ENCODE measurements around the gene YKT6.

YKT6 gene

DNA sequence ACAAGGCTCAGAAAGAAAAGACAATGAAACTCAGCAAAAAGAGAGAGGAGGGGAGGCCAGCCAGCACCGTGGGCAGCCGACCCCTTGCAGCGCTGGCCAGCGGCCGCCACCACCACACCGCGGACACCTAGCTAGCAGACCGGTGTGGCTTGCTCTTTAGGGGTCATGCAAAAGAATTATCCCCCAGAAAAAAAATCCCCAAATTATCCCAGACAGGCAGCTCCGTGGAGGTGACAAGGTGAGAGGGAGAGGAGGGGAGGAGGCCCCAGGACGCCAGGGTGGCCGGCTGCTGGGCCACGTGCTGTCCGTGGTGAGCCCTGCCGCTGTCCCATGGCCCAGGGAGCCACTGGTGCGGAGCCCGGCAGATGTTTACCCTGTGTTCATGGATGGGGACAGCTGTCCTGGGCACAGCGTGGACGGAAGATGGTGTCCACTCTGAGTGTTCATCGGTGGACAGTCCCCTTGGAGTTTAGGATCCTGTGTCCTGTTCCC lies 16.5 kb downstream of the YKT6 start:
- ATAC-seq, result no peak
- H3K27me3 Mint-ChIP-seq, result no peaks in the 10 kb centered on the region

DNA sequence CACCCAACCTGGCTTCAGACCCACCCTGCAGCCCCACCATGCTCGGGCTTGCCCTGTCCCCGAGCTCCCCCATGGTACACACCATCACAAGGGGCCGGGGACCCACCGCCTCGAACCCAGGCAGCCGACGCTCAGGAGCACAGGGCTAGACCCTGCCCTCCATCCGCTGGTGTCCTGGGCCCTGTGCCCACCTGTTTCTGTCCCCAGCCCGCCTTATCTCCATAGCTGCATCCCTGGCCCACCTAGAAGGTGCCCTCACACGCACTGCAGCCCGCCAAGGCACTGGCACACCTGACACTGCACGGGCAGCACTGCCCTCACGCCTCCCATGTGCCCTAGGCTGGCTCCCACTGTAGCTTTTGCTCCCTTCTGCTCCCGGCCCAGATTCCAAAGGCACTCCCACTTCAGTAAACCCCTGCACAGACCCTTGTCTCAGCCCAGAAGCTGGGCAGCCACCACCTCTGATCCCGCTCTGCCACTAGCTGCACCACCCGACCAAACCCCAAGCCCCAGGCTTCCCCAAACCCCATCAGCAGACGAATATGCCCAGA lies 17.1 kb downstream of the YKT6 start:
- no peaks in the 10 kb centered on the region for H3K9me3 Mint-ChIP-seq
- H3K27me3 Mint-ChIP-seq, result no peaks in the 10 kb centered on the region
- DNase-seq (no peak), ATAC-seq (no peak)
- H3K4me1 Mint-ChIP-seq, result peaks cover 7% of the 10 kb centered on the region
- H3K27ac Mint-ChIP-seq, result peak overlapping the region in 1 of 2 donors; percentile 78
- no peak overlapping the region for H3K4me3 Mint-ChIP-seq

More for the DNA sequence above, 16.5 kb downstream of the YKT6 start:
- Mint-ChIP-seq H3K4me1 (peaks cover 7% of the 10 kb centered on the region), H3K4me3 (no peak overlapping the region), H3K27ac (no peak overlapping the region), H3K9me3 (no peaks in the 10 kb centered on the region)
- DNase-seq, result no peak

DNA sequence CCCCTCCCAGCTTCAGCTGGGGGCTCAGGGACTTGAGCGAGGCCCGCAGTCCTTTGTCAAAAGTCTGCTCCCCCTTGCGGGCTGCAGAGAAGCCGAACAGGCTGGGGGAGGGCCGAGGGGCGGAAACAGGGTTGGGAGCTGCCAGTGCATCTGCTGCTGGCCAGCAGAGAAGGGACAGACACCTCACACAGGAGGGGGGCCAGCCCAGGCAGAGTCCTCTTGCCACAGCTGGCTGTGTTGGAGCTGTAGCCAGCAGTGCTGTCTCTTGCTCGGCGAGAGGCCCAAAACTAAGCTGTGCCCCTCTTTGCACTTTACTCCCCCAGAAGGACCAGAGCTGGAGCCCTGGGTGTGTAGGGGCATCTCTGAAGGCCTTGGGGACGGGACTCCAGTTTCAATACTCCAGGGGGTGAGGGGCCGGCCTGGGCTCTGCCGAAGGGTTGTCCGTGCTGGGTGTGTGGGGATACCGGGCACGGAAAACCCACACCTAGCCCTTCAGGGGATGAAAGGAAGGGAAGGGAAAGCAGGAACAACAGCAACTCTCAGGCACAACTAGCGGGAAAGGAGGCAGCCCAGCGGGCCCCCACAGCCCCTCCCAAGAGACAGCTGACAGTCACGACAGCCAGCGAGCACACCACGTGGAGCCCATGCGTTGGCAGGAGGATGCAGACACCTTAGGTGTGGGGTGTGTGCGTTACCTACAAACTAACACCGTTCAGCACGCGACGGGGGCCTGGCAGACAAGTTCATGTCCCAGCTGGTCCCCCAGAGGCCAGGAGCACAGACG lies 17.8 kb downstream of the YKT6 start:
- H3K4me1 Mint-ChIP-seq, result peaks cover 12% of the 10 kb centered on the region
- no peak for DNase-seq
- H3K4me3 Mint-ChIP-seq, result no peak overlapping the region
- H3K27me3 Mint-ChIP-seq, result no peaks in the 10 kb centered on the region
- peak overlapping the region in 1 of 2 donors; percentile 78 for H3K27ac Mint-ChIP-seq
- H3K9me3 Mint-ChIP-seq, result no peaks in the 10 kb centered on the region
- ATAC-seq, result no peak

DNA sequence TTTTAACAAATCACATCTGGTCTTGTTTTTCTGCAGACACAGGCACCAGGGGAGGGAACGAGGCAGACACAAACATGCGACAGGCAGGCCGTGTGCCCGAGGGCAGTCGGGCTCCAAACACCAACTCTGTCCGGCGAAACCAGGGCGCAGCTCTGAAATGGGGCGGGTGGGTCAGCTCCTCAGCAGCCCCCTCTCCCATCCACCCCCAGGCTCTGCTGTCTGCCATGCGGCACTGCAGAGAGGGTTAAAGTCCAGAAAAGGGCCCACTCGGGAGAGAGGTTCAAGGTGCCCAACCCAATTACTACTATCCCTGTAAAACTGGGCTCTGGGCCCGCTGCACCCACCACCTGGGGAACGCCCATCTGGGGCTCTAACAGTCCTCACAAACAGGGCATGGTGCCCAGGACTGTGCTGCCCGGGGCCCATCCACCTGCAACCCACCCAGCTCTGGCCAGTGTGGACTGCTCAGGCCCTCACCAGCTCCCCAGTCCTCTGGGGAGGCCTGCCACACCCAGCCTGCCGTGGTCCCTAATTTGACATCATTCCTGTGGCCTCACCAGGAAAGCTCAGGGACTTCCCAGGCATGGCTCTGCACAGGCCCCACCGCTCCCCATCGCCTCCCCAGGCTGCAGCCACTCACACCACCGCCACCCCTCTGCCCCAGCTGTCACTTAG lies 18.7 kb downstream of the YKT6 start:
- Mint-ChIP-seq H3K27me3 (no peaks in the 10 kb centered on the region), H3K27ac (no peak overlapping the region), H3K9me3 (no peaks in the 10 kb centered on the region), H3K4me3 (no peak overlapping the region), H3K4me1 (peaks cover 9% of the 10 kb centered on the region)
- no peak for ATAC-seq
- no peak for DNase-seq

DNA sequence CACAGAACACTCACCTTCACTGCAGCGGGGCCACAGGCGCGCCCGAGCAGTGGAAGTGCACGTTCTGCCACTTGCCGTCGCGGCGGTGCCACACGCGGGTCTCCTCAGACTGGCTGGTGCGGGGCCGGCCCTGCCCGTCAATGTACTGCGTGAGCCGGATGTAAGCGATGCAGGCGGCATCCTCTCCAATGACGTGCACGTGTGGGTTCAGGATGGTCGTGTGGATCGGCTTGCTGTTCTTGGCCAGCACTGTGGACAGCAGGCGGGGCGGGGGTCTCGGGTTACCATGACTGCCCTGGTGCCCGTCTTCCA lies 19.2 kb downstream of the YKT6 start:
- Mint-ChIP-seq H3K27ac (no peak overlapping the region), H3K4me1 (peaks cover 6% of the 10 kb centered on the region), H3K9me3 (no peaks in the 10 kb centered on the region), H3K27me3 (no peaks in the 10 kb centered on the region), H3K4me3 (no peak overlapping the region)
- ATAC-seq (no peak), DNase-seq (no peak)

DNA sequence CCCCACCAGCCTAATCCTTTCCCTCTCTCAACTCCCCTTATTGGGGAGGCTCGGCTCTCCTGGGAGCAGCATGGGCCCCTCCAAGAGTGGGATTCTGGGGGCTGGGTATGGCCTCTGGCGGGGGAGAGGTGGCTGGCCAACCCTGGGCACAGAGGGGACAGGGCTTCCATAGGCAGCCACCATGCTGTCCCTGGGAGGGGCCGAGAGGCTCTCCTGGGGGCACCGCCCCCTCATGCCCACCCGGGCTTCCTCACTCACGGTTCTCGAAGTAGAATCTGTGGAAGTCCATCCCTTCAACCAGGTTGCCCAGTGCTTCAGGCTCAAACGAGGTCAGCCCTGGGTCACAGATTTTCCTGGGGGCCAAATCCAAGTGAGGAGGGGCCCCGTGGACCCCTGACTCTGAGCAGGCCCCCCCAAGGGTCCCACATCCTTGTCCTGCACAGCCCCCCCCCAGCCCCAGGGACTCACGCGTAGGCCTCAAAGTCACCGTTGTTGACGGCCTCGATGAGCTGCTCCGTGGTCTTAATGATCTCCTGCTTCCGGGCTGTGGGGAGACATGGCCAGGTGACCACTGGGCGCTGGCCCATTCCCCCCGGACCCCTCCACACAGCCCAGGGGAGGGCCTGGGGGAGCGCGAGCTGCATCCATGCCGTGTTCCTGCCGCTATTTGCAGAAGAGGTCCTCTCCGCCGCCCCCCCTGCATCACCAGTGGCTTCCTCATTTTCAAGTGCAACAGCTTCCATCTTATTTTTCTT lies 19.8 kb downstream of the YKT6 start:
- no peak for DNase-seq
- peaks cover 2% of the 10 kb centered on the region for H3K27me3 Mint-ChIP-seq
- ATAC-seq, result no peak
- H3K27ac Mint-ChIP-seq, result peak overlapping the region in 1 of 2 donors; percentile 12
- no peaks in the 10 kb centered on the region for H3K9me3 Mint-ChIP-seq
- peaks cover 6% of the 10 kb centered on the region for H3K4me1 Mint-ChIP-seq
- H3K4me3 Mint-ChIP-seq, result no peak overlapping the region

DNA sequence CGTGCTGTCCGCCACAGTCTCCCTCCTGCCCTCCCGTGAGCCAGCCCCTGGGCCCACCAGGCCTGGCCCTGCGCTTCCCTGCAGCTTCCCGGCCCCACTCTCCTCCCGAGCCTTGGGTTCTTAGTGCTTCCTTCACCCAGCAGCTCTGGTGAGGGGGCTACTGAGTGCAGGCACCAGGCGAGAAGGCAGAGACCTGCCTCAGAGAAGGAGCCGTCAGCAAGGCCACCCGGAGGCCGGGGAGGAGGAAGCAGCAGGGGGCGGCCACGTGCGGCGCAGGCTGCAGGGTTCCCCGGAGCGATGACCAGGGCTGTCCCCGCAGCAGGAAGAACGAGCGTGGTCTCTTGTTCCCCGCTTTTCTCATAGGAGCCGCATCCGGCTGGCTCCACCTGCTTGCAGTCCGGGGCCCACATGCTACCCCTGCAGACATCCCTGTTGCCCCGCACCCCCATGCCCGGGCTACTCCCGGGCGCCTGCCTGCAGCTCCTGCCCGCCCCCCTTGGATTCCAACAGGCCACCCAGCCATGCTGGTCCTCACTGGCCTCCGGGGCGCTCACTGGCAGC lies 20.5 kb downstream of the YKT6 start:
- no peak overlapping the region for H3K4me3 Mint-ChIP-seq

DNA sequence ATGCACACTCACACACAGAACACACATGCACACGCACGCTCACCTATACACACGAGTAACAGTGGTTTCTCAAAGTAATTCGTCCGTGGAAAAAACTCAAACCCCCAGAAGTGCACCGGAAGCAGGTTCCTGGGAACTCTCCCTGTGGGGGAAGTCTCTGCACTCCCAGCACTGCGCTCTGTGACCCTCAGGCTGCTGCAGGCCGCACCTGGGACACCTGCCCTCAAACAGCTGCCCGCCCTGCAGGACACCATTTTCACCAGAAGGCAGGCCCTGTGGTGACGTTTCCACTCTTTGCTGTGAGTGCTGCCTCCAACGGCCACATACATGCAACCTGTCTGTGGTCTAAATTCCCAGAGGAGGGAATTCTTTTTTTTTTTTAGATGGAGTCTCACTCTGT lies 21.3 kb downstream of the YKT6 start:
- ATAC-seq (no peak), DNase-seq (no peak)
- H3K27ac Mint-ChIP-seq, result no peak overlapping the region
- peaks cover 6% of the 10 kb centered on the region for H3K4me1 Mint-ChIP-seq
- no peaks in the 10 kb centered on the region for H3K9me3 Mint-ChIP-seq
- peaks cover 10% of the 10 kb centered on the region for H3K27me3 Mint-ChIP-seq
- H3K4me3 Mint-ChIP-seq, result no peak overlapping the region

More for the DNA sequence above, 20.5 kb downstream of the YKT6 start:
- no peak for ATAC-seq
- no peak overlapping the region for H3K27ac Mint-ChIP-seq
- no peaks in the 10 kb centered on the region for H3K9me3 Mint-ChIP-seq
- no peak for DNase-seq
- peaks cover 10% of the 10 kb centered on the region for H3K27me3 Mint-ChIP-seq
- peaks cover 6% of the 10 kb centered on the region for H3K4me1 Mint-ChIP-seq

DNA sequence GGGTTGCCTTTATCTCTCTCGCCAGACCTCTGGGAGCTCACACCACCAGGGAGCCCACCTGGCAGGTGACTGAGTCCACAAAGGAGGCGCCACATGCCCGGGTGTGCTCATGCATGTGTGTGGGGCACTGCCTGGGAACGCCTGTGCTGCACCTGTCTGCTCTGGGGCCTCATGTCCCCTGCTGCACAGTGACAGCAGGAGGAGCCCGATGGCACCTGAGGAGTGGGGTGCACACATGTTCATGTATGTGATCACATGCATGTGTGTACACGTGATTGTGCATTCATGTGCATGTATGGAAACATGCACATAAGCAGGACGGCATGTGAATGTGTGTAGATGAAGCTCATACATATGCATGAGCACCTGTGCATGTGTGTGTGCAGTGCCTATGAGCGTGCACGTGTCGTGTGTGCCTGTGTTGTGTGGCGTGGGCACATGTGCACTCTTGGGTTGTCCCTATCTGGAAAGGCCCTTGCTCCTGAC lies 22.0 kb downstream of the YKT6 start:
- ATAC-seq (no peak), DNase-seq (no peak)
- no peaks in the 10 kb centered on the region for H3K9me3 Mint-ChIP-seq

DNA sequence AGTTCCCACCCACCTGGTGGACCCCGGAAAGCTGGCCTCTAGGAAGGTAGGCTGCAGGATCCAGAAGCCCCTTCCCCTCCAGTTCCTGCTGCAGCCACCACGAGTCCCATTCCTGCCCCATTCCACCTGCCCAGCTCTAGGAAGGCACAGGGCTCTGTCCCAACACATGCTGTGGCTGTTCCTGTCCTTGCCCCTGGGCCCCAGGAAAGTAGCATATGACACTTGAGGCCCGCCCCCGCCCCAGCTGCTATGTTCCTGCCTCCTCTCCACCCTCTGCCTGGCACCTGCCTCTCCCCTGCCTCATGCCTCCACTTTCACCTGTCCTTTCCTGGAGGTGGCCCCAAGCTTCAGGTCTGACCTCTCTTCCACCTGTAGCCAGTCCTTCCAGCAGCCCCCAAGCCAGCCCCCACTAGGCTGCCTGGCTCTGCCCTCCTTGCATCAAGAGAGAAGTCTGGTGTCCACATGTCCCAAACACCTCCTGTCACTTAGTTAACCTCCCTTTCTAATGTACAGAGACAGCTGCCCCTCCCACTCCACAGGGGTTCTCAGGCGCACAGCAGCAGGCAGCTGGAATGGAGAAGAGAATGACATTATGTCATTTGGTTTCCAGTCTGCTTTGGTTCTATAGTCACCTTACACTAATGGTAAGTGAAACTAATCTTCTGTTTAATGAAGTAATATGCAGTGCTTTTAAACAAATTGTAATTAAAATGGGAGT lies 22.7 kb downstream of the YKT6 start:
- Mint-ChIP-seq H3K27me3 (peaks cover 10% of the 10 kb centered on the region), H3K9me3 (no peaks in the 10 kb centered on the region), H3K4me3 (no peak overlapping the region), H3K4me1 (peaks cover 6% of the 10 kb centered on the region), H3K27ac (no peak overlapping the region)
- ATAC-seq, result no peak
- DNase-seq, result no peak

More for the DNA sequence above, 22.0 kb downstream of the YKT6 start:
- Mint-ChIP-seq H3K27me3 (peaks cover 10% of the 10 kb centered on the region), H3K4me3 (no peak overlapping the region), H3K4me1 (peaks cover 6% of the 10 kb centered on the region), H3K27ac (peak overlapping the region in 1 of 2 donors; percentile 69)

DNA sequence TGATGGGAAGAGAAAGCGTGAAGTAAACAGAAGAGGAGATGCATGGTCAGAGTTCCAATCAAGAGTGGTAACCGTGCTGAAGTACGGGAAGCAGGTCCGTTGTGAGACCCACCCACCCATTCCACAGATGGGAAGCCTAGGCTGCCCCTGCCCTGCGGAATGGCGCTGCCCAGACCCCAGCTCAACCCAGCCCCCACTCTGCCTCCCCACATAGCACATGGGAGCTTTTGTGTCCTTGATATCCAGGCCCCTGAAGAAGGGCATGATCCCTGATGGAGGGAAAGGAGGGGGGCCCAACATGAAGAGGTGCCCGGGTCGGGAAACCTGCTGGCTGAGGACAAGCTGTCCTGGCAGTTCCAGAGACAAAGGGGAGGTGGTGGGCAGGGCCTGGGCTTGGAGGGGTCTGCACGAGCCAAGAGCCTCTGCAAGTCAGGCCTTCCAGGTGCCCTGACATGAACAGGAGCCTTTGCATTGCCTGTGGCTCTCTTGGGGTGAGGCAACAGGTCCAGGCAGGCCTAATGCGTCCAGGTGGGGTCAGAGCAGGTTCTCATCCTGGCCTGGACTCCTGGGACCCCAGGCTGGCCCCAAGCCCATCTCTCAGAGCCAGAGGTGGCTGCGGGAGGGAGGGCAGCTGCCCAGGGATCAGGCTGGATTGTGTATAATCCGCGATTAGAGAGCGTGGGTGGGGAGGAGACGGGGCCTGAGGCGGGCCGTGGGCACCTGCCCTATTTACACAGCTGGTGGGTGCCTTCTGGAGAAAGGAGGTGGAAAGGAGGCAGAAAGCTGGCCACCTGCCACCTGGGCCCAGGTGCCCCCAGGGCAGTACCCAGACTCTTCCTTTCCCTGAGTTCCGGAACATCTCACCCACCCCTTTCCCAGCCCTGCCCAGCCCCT lies 23.5 kb downstream of the YKT6 start:
- ATAC-seq, result no peak
- H3K4me3 Mint-ChIP-seq, result no peak overlapping the region
- H3K4me1 Mint-ChIP-seq, result peaks cover 6% of the 10 kb centered on the region
- no peaks in the 10 kb centered on the region for H3K9me3 Mint-ChIP-seq
- H3K27ac Mint-ChIP-seq, result no peak overlapping the region
- no peak for DNase-seq
- H3K27me3 Mint-ChIP-seq, result peaks cover 10% of the 10 kb centered on the region

DNA sequence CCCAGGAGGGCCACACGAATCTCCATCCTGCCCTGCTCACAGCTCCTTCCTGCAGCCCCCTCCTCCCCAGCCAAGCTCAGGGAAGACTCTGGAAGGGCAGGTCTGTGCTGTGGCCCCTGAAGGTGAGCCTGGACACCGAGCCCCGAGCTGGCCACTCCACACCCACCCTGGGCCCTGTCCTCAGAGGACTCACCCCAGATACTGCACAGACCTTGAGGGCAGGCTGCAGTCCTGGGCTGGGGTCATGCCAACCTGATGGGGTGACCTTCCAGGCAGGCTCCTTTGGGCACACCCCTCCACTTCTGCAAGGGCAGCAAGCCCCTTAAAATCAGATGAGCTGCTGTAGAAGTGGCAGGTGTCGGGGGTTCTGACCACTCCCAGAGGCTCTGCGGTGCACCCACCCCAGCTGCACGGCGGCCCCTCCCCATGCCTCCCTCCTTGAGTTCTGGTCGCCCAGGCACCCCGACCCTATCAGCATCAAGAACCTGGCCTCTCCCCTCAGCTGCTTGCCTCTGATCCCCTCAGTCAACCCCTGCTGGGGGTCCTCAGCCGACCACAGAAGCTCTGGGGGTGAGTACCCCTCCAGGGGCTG lies 24.3 kb downstream of the YKT6 start:
- H3K27ac Mint-ChIP-seq, result no peak overlapping the region
- ATAC-seq (no peak), DNase-seq (no peak)
- peaks cover 6% of the 10 kb centered on the region for H3K4me1 Mint-ChIP-seq
- no peaks in the 10 kb centered on the region for H3K9me3 Mint-ChIP-seq
- peaks cover 10% of the 10 kb centered on the region for H3K27me3 Mint-ChIP-seq
- no peak overlapping the region for H3K4me3 Mint-ChIP-seq

DNA sequence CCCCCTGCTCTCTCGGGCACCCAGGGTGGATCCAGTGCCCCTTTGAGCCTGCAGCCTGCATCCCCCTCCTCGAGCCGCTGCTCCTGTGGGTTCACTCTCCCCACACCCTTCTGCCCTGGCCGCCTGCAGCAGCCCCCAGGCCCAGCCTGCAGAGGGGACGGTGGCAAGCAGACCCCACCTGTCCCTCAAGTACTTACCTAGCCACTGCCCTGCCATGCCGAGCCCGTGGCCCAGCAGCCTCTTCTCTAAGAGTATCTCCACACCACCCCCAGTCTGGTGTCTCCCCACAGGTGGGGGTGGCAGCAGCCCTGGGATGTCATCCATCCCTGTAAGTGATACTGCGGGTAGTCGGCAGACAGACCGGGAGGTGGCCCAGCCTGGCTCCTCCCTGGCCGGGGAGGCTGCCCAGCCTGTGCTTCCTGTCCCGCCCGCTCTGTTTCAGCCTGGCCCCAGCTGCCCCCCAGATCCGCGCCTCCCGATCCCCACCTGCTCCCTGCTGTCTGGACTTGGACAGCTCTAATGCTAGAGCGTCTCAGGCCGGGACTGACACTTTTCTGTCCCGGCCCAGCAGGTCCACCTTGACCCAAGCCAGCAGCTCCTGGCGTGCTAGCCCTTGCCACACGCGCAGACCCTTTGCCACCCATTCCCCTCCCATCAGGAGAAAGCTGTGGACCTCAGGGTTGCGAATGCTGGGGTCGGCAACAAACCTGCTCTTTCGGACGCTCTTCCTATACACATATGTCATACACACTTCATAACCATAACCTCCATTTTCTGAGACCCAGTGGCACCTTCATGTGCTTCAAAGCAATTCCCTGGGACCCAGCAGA lies 25.0 kb downstream of the YKT6 start:
- ATAC-seq (no peak), DNase-seq (no peak)
- H3K9me3 Mint-ChIP-seq, result no peaks in the 10 kb centered on the region
- no peak overlapping the region for H3K4me3 Mint-ChIP-seq
- no peak overlapping the region for H3K27ac Mint-ChIP-seq
- H3K4me1 Mint-ChIP-seq, result peaks cover 6% of the 10 kb centered on the region
- H3K27me3 Mint-ChIP-seq, result peaks cover 10% of the 10 kb centered on the region
